ENCODE measurements around the gene STIM1.

- TF ChIP-seq, protein P1, sequence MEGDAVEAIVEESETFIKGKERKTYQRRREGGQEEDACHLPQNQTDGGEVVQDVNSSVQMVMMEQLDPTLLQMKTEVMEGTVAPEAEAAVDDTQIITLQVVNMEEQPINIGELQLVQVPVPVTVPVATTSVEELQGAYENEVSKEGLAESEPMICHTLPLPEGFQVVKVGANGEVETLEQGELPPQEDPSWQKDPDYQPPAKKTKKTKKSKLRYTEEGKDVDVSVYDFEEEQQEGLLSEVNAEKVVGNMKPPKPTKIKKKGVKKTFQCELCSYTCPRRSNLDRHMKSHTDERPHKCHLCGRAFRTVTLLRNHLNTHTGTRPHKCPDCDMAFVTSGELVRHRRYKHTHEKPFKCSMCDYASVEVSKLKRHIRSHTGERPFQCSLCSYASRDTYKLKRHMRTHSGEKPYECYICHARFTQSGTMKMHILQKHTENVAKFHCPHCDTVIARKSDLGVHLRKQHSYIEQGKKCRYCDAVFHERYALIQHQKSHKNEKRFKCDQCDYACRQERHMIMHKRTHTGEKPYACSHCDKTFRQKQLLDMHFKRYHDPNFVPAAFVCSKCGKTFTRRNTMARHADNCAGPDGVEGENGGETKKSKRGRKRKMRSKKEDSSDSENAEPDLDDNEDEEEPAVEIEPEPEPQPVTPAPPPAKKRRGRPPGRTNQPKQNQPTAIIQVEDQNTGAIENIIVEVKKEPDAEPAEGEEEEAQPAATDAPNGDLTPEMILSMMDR (IDR thresholded peaks at IDR 0.05), result no peak
- TF ChIP-seq EP300 (IDR thresholded peaks at IDR 0.05), result no peak
- no peak for TF ChIP-seq POLR2A (IDR thresholded peaks at IDR 0.05)
- no peak for TF ChIP-seq POLR2AphosphoS5 (IDR thresholded peaks at IDR 0.05)
Measured at GRCh38 chr11:3835751-3836150, 19.7 kb upstream of the STIM1 start.

Data from gastroesophageal sphincter (tissue), 3 donors.